PFSK-1 (cell line): ENCODE results near the gene JAKMIP2.

Experiments used
- FOXP2 ChIP-seq: optimal IDR thresholded peaks from 2 replicates; pipeline ENCODE3; 2011; ENCODE audit warnings: borderline replicate concordance, control low read depth, inconsistent platforms; ENCODE audit not compliant: insufficient read depth; ENCODE audit errors: extremely low read length, extremely low read depth
- POLR2AphosphoS5 ChIP-seq: IDR thresholded peaks from 2 replicates; pipeline ENCODE4 v1.6.1; 2012; ENCODE audit warnings: low read depth, mild to moderate bottlenecking, control low read depth, low read length, moderate library complexity
- REST ChIP-seq, 2 experiments: IDR thresholded peaks; 2 replicates each; pipeline versions ENCODE4 v1.6.1 to v1.8.0; 2011 to 2012; ENCODE audit warnings: low read depth in 2 of 2, low read length in 2 of 2, control low read depth in 1 of 2, inconsistent platforms in 1 of 2, mild to moderate bottlenecking in 1 of 2, moderate library complexity in 1 of 2; ENCODE audit not compliant: insufficient read depth in 1 of 2
- SIN3A ChIP-seq: IDR thresholded peaks from 2 replicates; pipeline ENCODE4 v1.6.1; 2012; ENCODE audit warnings: mild to moderate bottlenecking, low read length, moderate library complexity, borderline replicate concordance; ENCODE audit not compliant: insufficient read depth
- TAF1 ChIP-seq: IDR thresholded peaks from 2 replicates; pipeline ENCODE4 v1.6.1; 2012; ENCODE audit warnings: low read length, control low read depth, borderline replicate concordance; ENCODE audit not compliant: insufficient read depth

JAKMIP2 gene

DNA sequence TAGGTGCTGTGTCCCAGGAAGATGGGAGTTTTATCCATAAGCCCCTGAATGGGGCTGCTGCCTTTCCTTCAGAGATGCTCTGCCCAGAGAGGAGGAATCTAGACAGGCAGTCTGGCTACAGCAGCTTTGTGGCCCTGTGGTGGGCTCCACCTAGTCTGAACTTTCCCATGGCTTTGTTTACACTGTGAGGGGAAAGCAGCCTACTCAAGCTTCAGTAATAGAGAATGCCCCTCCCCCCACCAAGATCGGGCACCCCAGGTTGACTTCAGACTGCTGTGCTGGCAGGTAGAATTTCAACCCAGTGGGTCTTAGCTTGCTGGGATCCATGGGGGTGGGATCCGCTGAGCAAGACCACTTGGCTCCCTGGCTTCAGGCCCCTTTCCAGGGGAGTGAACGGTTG lies 171.7 kb downstream of the JAKMIP2 start:
- no peak for TF ChIP-seq FOXP2
- no peak for TF ChIP-seq POLR2AphosphoS5
- no peak for TF ChIP-seq TAF1
- TF ChIP-seq SIN3A = no peak
- no peak for TF ChIP-seq REST (IDR thresholded peaks at IDR 0.05; ENCODE audit: insufficient read depth in 1 of 2, low read depth in 2 of 2, low read length in 2 of 2)

DNA sequence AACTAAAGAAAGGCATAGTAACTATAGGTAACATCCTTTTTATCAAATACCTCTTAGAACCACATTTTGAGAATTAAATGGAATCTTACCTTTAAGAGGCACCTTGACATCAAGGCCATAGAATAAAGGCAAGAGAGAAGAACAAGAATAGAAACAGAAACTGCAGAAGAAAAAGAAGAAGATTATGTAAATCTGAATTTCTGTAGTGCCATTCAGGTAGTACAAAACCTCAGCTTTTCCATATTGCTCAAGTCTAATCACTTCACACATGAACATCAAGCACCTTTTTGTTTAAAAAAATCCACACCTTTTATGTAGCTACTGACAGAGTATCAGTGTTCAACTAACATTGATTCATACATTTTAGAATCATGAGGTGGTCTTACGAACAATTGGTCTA lies 180.9 kb downstream of the JAKMIP2 start:
- no peak for TF ChIP-seq REST (IDR thresholded peaks at IDR 0.05; ENCODE audit: insufficient read depth in 1 of 2, low read depth in 2 of 2, low read length in 2 of 2)
- TF ChIP-seq POLR2AphosphoS5 = no peak
- TF ChIP-seq FOXP2 = no peak
- TF ChIP-seq SIN3A = no peak
- no peak for TF ChIP-seq TAF1

DNA sequence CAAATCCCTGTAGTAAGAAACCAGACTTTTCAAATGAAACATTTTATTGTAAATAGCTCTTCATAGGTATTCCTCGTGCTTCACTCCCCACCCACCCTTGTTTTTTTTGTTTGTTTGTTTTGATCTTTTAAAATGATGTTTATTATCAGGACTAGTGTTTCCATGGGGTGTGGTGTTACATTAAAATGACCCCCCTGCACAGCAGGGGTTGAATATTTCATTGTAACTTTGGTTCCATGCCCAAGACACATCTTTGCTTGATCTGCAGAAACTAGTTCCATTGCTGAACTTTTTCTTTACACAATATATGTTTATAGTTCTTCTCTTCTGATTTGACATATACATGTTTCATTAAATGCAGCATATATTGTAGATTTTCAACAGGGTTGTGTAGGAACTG lies 191.4 kb downstream of the JAKMIP2 start:
- TF ChIP-seq SIN3A (no peak), POLR2AphosphoS5 (no peak), TAF1 (no peak), FOXP2 (no peak), REST (IDR thresholded peaks at IDR 0.05; ENCODE audit: insufficient read depth in 1 of 2, low read depth in 2 of 2, low read length in 2 of 2) (no peak)

DNA sequence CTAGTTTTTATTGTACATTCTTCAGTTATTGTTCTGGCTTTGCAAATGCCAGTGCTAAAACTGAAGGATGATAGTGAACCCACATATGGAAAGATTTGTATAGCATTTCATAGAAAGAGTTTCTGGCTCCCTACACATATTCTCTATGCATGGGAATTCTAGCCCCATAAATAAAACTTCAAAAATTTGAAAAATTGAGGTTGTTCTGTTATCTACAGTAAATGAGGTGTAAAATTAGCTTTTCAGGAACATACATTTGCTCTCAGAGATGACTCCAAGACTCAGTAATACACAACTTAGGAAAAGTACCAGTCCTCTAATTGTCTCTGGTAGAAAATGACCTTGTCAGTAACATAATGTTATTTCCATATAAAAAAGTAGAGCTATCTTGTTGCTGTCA lies 192.4 kb downstream of the JAKMIP2 start:
- TF ChIP-seq FOXP2 (no peak), POLR2AphosphoS5 (no peak)

- no peak for TF ChIP-seq SIN3A
- TF ChIP-seq TAF1 = no peak
- TF ChIP-seq FOXP2 = no peak
- no peak for TF ChIP-seq POLR2AphosphoS5
- TF ChIP-seq REST (IDR thresholded peaks at IDR 0.05; ENCODE audit: insufficient read depth in 1 of 2, low read depth in 2 of 2, low read length in 2 of 2) = no peak
Observed at GRCh38 chr5:147586832-147587231, 195.7 kb downstream of the JAKMIP2 start.
